HG03060 (cell line): Measurements from ENCODE around the gene TMPRSS11D.

Experiments used
- ATAC-seq: cut with Tn5 transposase; IDR thresholded peaks from one replicate; pipeline ENCODE4 v1.9.1; 2021; ENCODE audit warnings: low read depth, moderate number of reproducible peaks; ENCODE audit not compliant: unreplicated experiment

Gene TMPRSS11D, protein sequence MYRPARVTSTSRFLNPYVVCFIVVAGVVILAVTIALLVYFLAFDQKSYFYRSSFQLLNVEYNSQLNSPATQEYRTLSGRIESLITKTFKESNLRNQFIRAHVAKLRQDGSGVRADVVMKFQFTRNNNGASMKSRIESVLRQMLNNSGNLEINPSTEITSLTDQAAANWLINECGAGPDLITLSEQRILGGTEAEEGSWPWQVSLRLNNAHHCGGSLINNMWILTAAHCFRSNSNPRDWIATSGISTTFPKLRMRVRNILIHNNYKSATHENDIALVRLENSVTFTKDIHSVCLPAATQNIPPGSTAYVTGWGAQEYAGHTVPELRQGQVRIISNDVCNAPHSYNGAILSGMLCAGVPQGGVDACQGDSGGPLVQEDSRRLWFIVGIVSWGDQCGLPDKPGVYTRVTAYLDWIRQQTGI

DNA sequence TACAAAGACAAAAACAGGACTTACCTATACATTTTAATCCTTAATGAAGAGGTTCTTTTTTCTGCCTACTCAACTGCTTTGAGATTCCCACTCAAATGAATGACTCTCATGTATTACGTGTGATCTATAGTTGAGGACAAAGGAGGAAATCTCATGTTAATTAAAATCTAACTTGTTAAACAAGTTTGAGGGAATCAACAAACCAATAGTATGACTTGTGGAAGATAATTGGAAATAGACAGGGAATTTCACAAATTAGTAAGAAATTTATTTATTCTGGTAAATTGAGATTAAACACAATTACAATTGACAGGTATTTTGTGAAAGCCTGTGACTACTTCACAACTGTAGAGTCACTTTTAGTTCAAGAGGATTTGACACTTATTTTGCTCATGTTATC, at the start of gene TMPRSS11D:
Gene TMPRSS11D (minus strand): TSS at position 101 of the 400 bp plus-strand sequence. CDS start 69 bp downstream, at position 32.
- ATAC-seq: no peak

DNA sequence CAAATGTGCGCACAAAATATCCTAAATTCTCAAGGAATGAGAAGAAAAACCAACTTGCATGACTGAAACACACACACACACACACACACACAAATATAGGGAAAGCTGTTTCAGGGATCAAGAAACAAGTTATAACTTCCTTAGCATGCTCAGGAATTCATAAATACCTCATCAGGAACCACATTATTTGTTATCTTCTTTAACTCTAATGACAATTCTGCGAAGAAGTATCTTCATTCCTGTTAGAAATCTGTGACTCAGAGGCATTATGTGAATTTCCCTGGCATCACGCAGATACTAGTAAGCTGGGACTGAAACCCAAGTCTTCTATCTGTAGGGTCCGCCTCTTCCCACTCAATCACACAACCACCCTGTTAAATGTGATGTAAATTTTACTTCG, 49.2 kb upstream of the TMPRSS11D start:
- ATAC-seq: no peak

DNA sequence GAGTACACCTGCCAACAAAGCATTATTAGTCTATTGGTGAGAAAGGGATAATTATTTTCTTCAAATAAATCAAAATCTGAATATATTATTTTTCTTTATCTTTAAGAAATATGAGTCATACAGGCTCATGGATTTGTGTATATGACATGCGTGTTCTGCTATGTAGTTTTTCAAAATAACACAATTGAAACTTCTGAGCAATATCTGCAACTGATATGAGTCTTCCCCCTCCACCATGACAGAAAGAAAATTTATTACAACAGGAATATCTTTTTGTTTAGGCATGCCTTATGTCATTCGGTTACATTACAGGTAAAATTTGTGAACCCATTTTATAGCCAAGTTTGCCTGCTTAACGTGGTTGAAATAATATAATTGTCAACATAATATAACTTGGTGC, 47.5 kb upstream of the TMPRSS11D start:
- no peak for ATAC-seq

DNA sequence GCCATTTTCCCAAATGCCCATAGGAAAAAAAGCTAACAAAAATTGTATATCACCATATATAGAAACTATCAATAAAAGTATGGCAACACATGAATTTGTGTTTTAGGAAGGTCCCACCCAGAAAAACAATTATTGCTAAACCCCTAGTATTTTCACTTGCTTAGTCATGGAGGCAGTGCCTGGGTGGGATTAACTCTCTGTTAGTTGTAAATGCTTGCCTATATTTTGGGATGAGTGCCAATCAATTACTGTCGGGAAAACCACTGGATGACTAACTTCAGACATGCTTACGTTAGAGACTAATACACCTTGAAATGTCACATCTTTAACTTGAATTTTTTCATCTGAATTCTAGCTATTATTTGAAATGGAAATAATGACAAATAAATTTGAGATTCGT, 45.6 kb upstream of the TMPRSS11D start:
- no peak for ATAC-seq

DNA sequence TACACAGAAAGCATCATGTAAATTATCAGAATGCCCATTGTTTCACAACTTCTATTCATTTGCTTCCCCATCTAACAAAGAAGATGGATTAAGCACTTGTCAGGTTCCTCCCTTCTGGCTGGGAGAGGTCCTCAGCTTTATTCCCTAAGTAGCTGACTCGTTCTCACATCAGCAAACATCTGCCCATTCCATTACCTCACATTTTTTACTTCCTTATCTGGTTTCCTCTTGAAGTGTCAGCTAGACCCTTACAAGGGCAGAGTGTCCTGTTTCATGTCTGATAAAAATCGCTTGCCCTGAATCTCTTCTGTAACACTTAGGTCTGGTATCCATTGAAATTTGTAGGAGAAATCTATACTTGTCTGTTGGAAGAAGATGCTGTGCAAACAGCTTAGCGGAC, 44.7 kb upstream of the TMPRSS11D start:
- ATAC-seq: no peak

DNA sequence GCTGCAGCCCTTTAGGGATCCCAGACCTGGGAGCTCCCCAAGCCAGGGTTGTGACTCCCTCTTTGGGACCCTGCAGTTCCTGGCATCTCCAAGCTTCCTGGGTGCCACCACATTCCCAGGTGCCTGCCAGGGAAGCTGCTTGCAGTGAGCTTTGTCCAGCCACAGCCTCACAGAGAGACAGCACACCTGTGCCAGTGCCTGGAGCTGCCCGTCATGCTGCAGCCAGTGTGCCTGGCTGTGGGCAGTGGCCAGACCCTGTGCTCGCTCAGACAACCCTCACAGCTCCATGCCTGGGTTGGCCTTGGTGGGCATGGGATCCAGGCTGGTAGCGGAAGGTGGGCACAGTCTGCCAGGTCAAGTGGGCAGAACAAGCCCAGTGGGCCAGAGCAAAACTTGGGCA, 43.4 kb upstream of the TMPRSS11D start:
- no peak for ATAC-seq

DNA sequence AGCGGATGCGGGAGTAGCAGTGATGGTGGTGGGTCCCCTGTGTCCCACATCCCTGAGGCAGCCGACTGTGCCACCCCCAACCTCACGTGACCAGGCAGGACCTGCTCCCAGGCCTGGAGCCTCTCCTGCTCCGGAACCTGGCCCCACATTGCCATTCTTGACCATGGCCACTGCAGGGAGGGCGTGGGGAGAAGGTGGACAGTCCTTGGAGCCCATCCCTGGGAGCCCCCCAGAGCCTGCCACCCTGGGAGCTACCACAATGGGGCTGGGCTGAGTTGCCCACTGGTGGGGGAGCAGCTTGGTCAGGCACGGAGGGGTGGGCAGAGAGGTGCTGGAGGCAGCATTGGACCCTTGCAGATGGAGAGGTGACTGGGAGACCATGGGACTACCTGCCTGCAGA, 42.7 kb upstream of the TMPRSS11D start:
- ATAC-seq: no peak

DNA sequence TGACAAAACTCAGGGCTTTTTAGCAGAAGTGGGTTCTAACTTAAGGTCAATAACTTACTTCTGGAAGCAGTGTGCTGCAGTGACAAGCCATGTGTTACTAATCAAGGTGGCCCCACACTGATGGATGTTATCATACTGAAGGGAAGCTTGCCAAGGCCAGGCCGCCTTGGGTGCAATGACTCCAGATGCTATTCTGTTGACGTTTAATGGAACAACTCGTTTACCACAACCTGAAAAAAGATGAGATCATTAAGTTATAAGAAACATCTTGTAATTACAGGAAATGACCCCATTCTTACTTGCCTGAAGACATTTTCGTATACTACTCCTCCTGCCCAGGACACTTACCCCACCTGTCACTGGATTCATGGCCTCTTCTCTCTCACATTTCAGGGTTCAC, 38.9 kb upstream of the TMPRSS11D start:
- ATAC-seq: no peak

DNA sequence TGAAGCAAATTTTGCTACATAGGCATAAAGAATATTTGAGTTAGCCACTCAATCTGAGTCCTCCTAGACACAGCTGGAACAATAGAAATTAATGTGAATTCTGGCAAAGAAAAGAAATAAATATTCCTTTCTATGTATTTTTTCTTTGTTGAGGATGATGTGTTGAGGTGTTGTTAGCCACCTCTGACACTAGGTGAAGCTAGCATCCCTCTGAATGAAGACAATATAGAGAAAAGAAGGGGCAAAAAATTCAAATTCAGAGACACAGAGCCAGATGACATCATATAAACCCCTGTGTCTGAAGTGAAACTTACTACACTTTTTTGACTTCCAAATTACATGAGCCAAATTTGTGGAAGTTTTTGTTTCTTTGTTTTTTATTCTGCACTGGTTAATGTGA, 34.6 kb upstream of the TMPRSS11D start:
- no peak for ATAC-seq

DNA sequence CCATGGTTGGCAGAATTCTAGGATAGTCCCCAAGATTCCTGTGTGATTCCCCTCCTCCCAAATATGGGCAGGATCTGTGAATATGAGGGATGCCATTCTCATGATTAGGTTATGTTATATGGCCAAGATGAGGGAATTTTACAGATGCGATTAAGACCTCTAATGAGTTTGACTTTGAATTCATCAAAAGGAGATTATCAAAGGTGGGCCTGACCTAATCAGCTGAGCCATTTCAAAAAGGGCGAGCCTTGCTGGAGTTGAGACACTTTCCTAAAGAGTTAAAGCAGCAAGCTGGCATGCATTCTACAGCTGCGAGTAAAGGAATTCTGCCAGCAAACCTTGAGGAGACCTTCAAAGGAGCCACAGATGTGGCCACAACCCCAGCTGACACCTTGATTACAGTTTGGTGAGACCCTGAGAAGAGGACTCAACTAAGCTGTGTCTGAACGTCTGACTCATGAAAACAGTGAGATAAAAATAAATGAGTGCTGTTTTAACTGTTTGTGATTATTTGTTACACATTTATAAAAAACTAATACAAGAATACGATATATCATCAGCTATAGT, 31.7 kb upstream of the TMPRSS11D start:
- no peak for ATAC-seq

DNA sequence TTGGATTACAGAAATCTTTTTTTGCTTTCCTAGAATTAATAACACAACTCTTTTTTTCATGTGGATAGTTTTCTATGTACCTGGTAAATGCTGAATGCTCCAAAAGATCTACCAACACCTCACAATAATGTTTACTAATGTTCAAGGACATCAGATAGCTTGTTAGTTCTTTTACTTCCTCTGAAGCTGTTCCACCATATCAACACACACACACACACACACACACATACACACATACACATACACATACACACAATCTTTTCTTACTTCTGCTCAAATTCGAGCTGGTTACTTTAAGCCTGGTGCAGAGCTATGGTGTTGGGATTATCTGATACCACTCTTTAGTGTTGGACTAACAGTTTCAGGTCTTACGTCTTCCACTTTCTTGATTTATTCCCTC, 28.3 kb upstream of the TMPRSS11D start:
- ATAC-seq: no peak

DNA sequence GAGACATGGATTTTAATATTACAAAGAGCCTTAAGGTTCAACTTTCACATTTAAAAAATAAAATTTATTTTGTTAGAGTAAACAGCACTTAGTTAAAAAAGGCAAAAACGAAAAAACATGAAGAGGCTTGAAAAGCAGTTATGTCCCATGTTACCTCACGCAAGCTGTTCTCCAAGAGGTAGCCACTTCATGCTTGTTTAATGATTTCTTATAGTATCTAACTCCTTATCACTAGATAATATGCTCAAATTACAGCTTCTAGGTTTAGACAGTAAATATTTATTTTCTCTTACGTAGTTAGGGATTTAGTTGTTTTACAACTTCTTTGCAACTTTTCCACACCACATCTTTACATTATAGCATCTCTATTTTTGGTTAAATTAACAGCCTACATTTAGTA, 27.8 kb upstream of the TMPRSS11D start:
- no peak for ATAC-seq

DNA sequence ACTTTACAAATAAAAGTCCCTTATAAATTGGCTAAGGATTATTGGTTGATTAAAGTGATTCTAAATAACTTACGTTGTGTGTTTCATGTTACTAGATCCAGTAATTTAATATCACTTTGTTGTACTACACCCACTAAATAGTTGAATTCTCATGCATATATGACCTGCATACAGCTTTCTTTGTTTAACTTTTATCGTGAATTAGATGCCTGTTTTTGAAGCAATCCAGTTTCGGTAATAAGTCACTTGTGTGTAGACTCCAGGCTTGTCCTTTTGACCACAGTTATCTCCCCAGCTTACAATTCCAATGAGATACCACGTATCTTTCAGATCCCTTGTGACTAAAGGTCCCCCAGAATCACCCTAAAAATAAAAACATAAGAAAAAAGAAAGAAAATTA, 27.3 kb upstream of the TMPRSS11D start:
- no peak for ATAC-seq

DNA sequence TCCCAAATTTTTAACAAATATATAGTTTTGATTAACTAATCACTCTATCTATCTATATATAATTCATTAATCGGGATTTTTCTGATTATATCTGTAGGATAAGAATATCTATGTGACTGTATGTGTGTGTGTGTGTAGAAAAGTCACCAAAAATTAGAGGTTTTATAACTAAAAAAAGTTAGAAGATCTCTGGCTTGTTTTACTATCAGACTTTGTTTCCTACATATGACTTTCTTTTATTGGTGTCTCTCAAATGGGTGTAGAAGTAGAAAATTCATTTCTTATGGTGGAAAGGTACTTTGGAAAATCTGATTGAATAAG, 26.7 kb upstream of the TMPRSS11D start:
- no peak for ATAC-seq

DNA sequence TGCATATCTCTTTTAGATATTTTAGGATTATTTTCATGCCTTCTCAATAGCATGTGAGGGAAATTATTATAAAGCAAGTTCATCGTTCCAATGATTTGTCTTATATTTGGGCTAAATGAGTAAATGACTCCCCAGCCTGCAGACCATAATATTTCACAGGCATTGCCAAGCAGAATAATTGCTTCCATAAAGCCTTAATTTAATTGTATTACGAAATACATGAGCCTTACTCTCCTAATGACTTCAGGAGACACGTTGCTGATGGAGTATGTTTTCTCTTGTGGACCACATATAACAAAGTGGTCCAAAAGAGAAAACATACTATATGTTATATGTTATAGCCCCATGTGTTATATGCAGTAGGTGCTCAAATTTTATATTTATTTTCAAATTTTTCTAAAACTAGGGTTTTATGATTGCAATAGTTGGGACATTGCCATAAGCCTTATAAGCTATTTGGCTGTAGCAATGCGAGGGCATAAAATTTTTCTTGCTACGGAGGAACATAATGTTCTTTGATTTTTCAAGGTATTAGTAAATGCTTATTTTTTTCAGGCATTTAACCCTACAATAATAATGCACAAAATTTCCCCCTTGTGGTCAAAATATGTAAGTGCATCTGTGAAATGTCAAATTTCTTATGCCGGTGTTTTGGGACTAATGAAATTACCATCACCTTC, 26.2 kb upstream of the TMPRSS11D start:
- no peak for ATAC-seq

DNA sequence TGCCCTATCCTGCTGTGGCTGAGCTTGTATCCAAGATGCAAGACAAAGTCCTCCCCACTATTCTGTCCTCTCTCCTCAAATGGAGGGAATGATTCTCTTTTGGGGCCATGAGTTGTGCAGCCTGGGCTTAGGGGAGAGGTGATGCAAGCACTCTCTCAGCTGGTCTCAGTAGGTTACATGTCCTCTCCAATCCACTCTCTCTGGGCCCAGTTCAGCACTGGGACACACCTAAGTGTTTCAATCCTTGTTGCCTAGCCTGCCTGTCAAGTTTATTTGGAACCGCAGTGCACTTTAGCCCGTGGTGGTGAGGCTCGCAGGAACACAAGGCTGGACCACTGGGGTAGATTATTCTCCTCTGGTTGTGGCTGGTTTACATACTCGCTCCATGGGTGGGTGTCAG, 23.8 kb upstream of the TMPRSS11D start:
- no peak for ATAC-seq

DNA sequence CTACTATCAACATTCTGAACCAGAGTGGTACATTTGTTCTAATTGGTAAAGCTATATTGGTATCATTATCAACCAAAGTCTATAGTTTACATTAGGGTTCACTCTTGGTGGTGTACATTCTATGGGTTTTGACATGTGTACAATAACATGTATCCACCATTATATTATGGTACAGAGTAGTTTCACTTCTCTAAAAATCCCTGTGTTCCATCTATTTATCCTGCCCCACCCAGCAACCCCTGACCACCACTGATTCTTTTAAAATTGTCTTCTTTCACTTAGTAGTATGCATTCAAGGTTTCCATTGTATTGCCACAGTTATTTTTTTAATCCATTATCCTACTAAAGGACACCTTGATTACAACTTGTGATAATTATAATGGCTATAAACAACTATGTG, 15.3 kb upstream of the TMPRSS11D start:
- ATAC-seq: no peak

DNA sequence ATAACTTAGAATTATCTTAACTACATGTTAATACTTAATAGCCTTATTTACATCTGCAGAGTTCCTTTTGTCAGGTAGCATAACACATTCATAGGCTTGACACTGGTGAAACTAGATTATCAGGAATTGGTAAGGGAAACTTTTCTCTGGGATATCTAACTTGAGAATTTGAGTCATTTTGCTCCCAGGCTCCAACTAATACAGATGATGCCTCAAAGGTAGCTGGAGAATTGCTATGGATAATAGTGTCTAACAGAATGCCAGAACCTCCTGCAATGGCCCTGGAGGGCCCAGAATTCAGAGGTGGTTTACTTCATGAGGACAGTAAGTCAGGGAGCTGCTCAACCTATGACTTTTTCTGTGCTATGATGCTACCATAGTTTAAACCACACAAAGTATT, 13.9 kb upstream of the TMPRSS11D start:
- no peak for ATAC-seq

DNA sequence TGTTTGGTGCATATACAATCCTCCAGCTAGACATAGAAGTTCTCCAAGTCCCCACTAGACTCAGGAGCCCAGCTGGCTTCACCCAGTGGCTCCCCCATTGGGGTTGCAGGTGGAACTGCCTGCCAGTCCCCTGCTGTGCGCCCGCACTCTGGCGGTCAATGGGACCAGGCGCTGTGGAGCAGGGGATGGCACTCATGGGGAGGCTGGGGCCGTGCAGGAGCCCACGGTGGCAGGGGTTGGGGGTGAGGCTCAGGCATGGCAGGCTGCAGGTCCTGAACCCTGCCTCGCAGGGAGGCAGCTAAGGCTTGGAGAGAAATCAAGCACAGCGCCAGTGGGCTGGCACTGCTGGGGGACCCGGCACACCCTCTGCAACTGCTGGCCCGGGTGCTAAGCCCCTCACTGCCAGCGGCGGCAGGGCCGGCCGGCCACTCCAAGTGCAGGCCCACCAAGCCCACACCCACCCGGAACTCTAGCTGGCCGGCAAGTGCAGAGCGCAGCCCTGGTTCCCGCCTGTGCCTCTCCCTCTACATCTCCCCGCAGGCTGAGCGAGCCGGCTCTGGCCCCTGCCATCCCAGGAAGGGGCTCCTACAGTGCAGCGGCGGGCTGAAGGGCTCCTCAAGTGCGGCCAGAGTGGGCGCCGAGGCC, 12.7 kb upstream of the TMPRSS11D start:
- ATAC-seq: no peak

DNA sequence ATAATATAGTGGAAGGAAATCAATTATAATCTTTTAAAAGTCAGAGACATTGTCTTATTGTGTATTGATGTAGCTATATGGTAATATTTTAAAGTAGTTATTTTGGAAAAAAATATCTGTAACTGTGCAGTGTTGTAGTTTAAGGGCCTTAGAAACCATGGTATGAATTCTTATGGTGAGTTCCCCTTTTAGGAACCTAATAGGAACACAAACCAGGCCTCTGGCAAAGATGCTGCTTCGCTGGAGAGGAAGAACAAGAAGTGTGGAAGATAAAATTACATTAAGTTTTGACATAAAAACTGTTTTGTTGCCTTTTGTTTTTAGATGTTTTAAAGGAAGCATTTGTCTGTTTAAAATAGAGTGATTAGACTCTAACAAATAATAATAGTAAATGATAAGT, 10.9 kb upstream of the TMPRSS11D start:
- ATAC-seq: no peak

DNA sequence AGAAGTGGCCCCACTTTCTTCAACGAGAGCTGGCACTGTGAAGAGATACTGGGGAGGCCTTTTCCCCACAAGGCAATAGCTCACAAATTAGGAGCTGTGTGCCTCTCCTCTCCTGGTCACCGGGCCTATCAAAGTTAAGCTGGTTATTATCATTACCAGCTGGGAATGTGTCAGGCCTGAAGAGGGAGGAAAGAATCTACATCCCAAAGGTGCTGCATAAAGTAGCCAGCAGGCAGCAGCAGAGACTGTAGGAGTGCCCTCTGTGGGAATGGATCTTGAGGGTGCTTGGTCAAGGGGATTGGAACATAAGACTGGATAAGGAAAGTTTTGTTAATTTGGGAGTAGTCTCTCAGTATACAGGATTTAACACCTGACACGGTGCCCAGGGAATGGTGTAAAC, 9.1 kb upstream of the TMPRSS11D start:
- ATAC-seq: no peak

DNA sequence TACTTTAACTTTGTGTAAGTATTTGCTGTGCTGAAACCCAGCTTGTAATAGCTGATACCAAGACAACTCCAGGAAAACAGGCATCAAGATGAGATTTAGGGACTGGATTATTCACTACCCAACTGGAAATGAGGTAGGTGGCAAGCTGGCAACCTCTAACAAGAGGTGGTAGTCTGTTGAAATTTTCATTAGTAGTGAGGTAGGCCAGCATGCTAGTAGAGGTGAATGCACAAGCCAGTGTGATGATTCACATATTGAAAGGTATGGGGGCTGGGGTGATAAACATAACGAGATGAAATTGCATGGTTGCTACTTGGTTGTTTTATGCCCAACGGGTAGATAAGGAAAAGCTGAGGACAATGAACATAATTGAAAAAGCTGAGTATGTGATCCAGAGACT, 8.5 kb upstream of the TMPRSS11D start:
- ATAC-seq: no peak
